ENCODE results near the gene CHTF18. TPM values are rescaled to one million over a fixed set of nuclear protein-coding genes. Genes with fewer than 3 reads are reported as not detected.

CHTF18 gene
- total and polyA plus RNA-seq, 8 donors = 5.4 to 61.6 (median 8.0) TPM

GRCh38 chr16:795580-796229 is 7.3 kb downstream of the CHTF18 start:
- FAIRE-seq = no peak
- peak in 1 of 6 donors; percentile 61 for DNase-seq
- TF ChIP-seq CTCF (IDR thresholded peaks at IDR 0.05) = no peak
- intact Hi-C loops (cut with DNase I) = no loop called here
- Histone ChIP-seq H3K27me3 (peaks cover 0 to 5% (median 0%) of the 10 kb centered on the region in 4 donors), H3K36me3 (no peaks in the 10 kb centered on the region), H3K4me1 (no peaks in the 10 kb centered on the region), H3K9me3 (no peaks in the 10 kb centered on the region), H3K4me3 (no peak overlapping the region), H3K27ac (no peak overlapping the region)
- WGBS, 2 donors = 74 to 83% methylated on average over 29 to 31 of the region's 33 CpGs
- ATAC-seq = peak in 1 of 4 donors; percentile 12

- no peaks in the 10 kb centered on the region for H3K9me3 ChIP-seq
- no peaks in the 10 kb centered on the region for H3K4me1 ChIP-seq
- intact Hi-C loops (cut with DNase I) = no loop called here
- no peak for TF ChIP-seq CTCF (IDR thresholded peaks at IDR 0.05)
- ATAC-seq (no peak), FAIRE-seq (no peak), DNase-seq (peak in 1 of 6 donors; percentile 66)
- no peak overlapping the region for H3K27ac ChIP-seq
- WGBS, 2 donors = 92 to 94% methylated on average over 38 of the region's 38 CpGs
- no peaks in the 10 kb centered on the region for H3K36me3 ChIP-seq
- peaks cover 0 to 11% (median 0%) of the 10 kb centered on the region in 4 donors for H3K27me3 ChIP-seq
- H3K4me3 ChIP-seq = no peak overlapping the region
Observed at GRCh38 chr16:796296-797119, 8.1 kb downstream of the CHTF18 start.

GRCh38 chr16:797120-797420 is 8.7 kb downstream of the CHTF18 start:
- WGBS, 2 donors = 100% methylated on average over 2 of the region's 2 CpGs
- H3K36me3 ChIP-seq = no peaks in the 10 kb centered on the region
- no peaks in the 10 kb centered on the region for H3K9me3 ChIP-seq
- ATAC-seq = peak in 1 of 4 donors; percentile 18
- H3K27ac ChIP-seq = no peak overlapping the region
- FAIRE-seq = no peak
- intact Hi-C loops (cut with DNase I) = no loop called here
- no peaks in the 10 kb centered on the region for H3K4me1 ChIP-seq
- H3K4me3 ChIP-seq = no peak overlapping the region
- TF ChIP-seq CTCF (IDR thresholded peaks at IDR 0.05) = no peak
- peak in 1 of 6 donors; percentile 73 for DNase-seq
- peaks cover 0 to 13% (median 0%) of the 10 kb centered on the region in 4 donors for H3K27me3 ChIP-seq

GRCh38 chr16:797686-798085 is 9.3 kb downstream of the CHTF18 start:
- H3K4me1 ChIP-seq = no peaks in the 10 kb centered on the region
- H3K4me3 ChIP-seq = no peak overlapping the region
- ATAC-seq (no peak), FAIRE-seq (no peak), DNase-seq (no peak)
- intact Hi-C loops (cut with DNase I) = no loop called here
- no peak overlapping the region for H3K27ac ChIP-seq
- no peaks in the 10 kb centered on the region for H3K9me3 ChIP-seq
- H3K36me3 ChIP-seq = no peaks in the 10 kb centered on the region
- H3K27me3 ChIP-seq = peaks cover 0 to 13% (median 0%) of the 10 kb centered on the region in 4 donors
- TF ChIP-seq CTCF (IDR thresholded peaks at IDR 0.05) = no peak
- 90 to 96% methylated on average over 22 of the region's 22 CpGs for WGBS, 2 donors

- no peaks in the 10 kb centered on the region for H3K9me3 ChIP-seq
- no peak for TF ChIP-seq CTCF (IDR thresholded peaks at IDR 0.05)
- no peak for FAIRE-seq
- ATAC-seq = no peak
- DNase-seq = peak in 1 of 6 donors; percentile 66
- no peaks in the 10 kb centered on the region for H3K4me1 ChIP-seq
- H3K36me3 ChIP-seq = no peaks in the 10 kb centered on the region
- no peak overlapping the region for H3K4me3 ChIP-seq
- H3K27ac ChIP-seq = no peak overlapping the region
- peaks cover 0 to 13% (median 0%) of the 10 kb centered on the region in 4 donors for H3K27me3 ChIP-seq
- 86 to 91% methylated on average over 19 of the region's 19 CpGs for WGBS, 2 donors
- intact Hi-C loops (cut with DNase I) = no loop called here
Observed at GRCh38 chr16:798666-799065, 10.2 kb downstream of the CHTF18 start.
